Natural killer cell (primary cell): ENCODE measurements around the gene BCR. TPM values are rescaled to one million over a fixed set of nuclear protein-coding genes. Genes with fewer than 3 reads are reported as not detected.

Experiments
- ATAC-seq, 3 donors: fragments of 150-1000 bp in 2 of 3; fragments of 200-7000 bp in 1 of 3; cut with Tn5 transposase; 1 replicate in 1 of 3; 2 replicates in 2 of 3; pipeline ENCODE4 v1.10.0; 2021; ENCODE audit warnings: mild to moderate bottlenecking in 2 of 3, moderate library complexity in 2 of 3
- DNase-seq, 2 donors: peaks; one replicate each; pipeline versions ENCODE4 v3.0.0 to v3.0.0-alpha.2; 2013 to 2021; ENCODE audit warnings: mixed read lengths in 1 of 2
- H3K27ac ChIP-seq: one replicate; pipeline ENCODE4 v1.5.1; 2013; ENCODE audit warnings: mild to moderate bottlenecking, low read length
- H3K27me3 ChIP-seq: one replicate; pipeline ENCODE4 v1.6.1; 2013; ENCODE audit warnings: low read length; ENCODE audit not compliant: control insufficient read depth, insufficient read depth
- H3K36me3 ChIP-seq: one replicate; pipeline ENCODE4 v1.6.1; 2013; ENCODE audit warnings: low read length; ENCODE audit not compliant: control insufficient read depth, insufficient read depth
- H3K4me1 ChIP-seq: one replicate; pipeline ENCODE4 v1.6.1; 2013; ENCODE audit warnings: low read length; ENCODE audit not compliant: control insufficient read depth, insufficient read depth
- H3K4me3 ChIP-seq: one replicate; pipeline ENCODE4 v1.5.1; 2013; ENCODE audit warnings: low read length
- H3K9me3 ChIP-seq: one replicate; pipeline ENCODE4 v1.6.1; 2013; ENCODE audit warnings: low read length; ENCODE audit not compliant: control insufficient read depth, insufficient read depth
- H3K27ac Mint-ChIP-seq, 2 donors: one replicate each; pipeline ENCODE4 v1.8.0; 2022; ENCODE audit warnings: mild to moderate bottlenecking in 2 of 2, mixed read lengths in 2 of 2, moderate library complexity in 1 of 2
- H3K27me3 Mint-ChIP-seq, 2 donors: one replicate each; pipeline ENCODE4 v1.8.0; 2022; ENCODE audit warnings: low read depth in 2 of 2, mixed read lengths in 2 of 2
- H3K36me3 Mint-ChIP-seq: one replicate; pipeline ENCODE4 v1.8.0; 2022; ENCODE audit warnings: mixed read lengths
- H3K4me1 Mint-ChIP-seq, 2 donors: one replicate each; pipeline ENCODE4 v1.8.0; 2022; ENCODE audit warnings: mixed read lengths in 2 of 2
- H3K4me3 Mint-ChIP-seq: one replicate; pipeline ENCODE4 v1.8.0; 2022; ENCODE audit warnings: mild to moderate bottlenecking, moderate library complexity, mixed read lengths
- H3K9me3 Mint-ChIP-seq, 2 donors: one replicate each; pipeline ENCODE4 v1.8.0; 2022; ENCODE audit warnings: mixed read lengths in 2 of 2
- WGBS: methylation state at CpG from one replicate; pipeline ENCODE4 v1.1.7; 2013; ENCODE audit warnings: missing lambda C conversion rate; ENCODE audit not compliant: insufficient coverage; 5-methylcytosine and 5-hydroxymethylcytosine counted together
- intact Hi-C: fragments of 100-400 bp; cut with micrococcal nuclease; formaldehyde crosslinking; loops from one replicate; pipeline ENCODE4 v1.14.2; 2022
- total RNA-seq, 4 donors: library from RNA; stranded (reverse); fragments of 120-200 nt in 1 of 4; gene quantifications; one replicate each; pipeline versions ENCODE4 v1.2.3 to v1.2.4, GENCODE V29; 2013 to 2022
- TF ChIP-seq, protein P1 (sequence below): fragments of 200-600 bp; IDR thresholded peaks from one replicate; pipeline ENCODE4 v1.8.0; 2022; ENCODE audit warnings: antibody characterized with exemption

Gene BCR
- total RNA-seq, 3 donors from 2014 or later (not counting 1 experiment from before 2014, with no cell fraction given) = 166 to 186 (median 167) TPM

DNA sequence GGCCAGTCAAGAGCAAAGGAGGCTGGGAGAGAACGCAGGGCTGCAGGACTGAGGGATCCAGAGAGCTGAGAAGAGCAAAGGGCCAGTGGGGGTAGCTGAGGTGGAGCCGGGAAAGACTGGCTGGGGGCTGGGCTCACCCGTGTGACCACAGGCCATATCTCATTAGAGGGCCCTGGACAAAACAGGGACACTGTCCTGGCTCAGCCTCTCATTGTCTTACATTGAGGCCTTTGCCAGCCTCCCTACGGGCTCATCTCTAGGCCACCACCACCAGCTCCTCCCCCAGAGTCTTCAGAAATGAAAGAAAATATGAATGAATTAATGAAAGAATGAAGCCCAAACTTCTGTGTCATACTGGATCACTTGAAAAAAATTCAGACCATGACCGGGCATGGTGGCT, 25.8 kb upstream of the BCR start:
- ATAC-seq = no peak
- no peak for DNase-seq
- WGBS = 98% methylated on average over 4 of the region's 5 CpGs
- Histone ChIP-seq H3K36me3 (no peaks in the 10 kb centered on the region), H3K4me1 (peaks cover 23% of the 10 kb centered on the region), H3K9me3 (no peaks in the 10 kb centered on the region), H3K27ac (no peak overlapping the region), H3K27me3 (no peaks in the 10 kb centered on the region), H3K4me3 (no peak overlapping the region)
- Mint-ChIP-seq H3K27ac (no peak overlapping the region), H3K36me3 (no peaks in the 10 kb centered on the region), H3K4me3 (no peak overlapping the region), H3K9me3 (no peaks in the 10 kb centered on the region), H3K27me3 (no peaks in the 10 kb centered on the region), H3K4me1 (peaks cover 11 to 18% of the 10 kb centered on the region in 2 donors)
- TF ChIP-seq, protein P1, sequence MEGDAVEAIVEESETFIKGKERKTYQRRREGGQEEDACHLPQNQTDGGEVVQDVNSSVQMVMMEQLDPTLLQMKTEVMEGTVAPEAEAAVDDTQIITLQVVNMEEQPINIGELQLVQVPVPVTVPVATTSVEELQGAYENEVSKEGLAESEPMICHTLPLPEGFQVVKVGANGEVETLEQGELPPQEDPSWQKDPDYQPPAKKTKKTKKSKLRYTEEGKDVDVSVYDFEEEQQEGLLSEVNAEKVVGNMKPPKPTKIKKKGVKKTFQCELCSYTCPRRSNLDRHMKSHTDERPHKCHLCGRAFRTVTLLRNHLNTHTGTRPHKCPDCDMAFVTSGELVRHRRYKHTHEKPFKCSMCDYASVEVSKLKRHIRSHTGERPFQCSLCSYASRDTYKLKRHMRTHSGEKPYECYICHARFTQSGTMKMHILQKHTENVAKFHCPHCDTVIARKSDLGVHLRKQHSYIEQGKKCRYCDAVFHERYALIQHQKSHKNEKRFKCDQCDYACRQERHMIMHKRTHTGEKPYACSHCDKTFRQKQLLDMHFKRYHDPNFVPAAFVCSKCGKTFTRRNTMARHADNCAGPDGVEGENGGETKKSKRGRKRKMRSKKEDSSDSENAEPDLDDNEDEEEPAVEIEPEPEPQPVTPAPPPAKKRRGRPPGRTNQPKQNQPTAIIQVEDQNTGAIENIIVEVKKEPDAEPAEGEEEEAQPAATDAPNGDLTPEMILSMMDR = no peak
- intact Hi-C loops = no loop called here

- H3K36me3 Mint-ChIP-seq = no peaks in the 10 kb centered on the region
- H3K27ac Mint-ChIP-seq = no peak overlapping the region
- no peak overlapping the region for H3K4me3 Mint-ChIP-seq
- DNase-seq = no peak
- no peaks in the 10 kb centered on the region for H3K27me3 ChIP-seq
- H3K4me1 ChIP-seq = peaks cover 23% of the 10 kb centered on the region
- H3K4me3 ChIP-seq = no peak overlapping the region
- ATAC-seq = no peak
- H3K4me1 Mint-ChIP-seq = peaks cover 11 to 18% of the 10 kb centered on the region in 2 donors
- H3K9me3 Mint-ChIP-seq = no peaks in the 10 kb centered on the region
- WGBS = 97% methylated on average over 3 of the region's 3 CpGs
- no peaks in the 10 kb centered on the region for H3K9me3 ChIP-seq
- H3K27ac ChIP-seq = no peak overlapping the region
- intact Hi-C loops = no loop called here
- TF ChIP-seq, protein P1 = no peak
- no peaks in the 10 kb centered on the region for H3K36me3 ChIP-seq
- no peaks in the 10 kb centered on the region for H3K27me3 Mint-ChIP-seq
Observed at GRCh38 chr22:23155143-23155542, 25.2 kb upstream of the BCR start.

- H3K36me3 ChIP-seq = no peaks in the 10 kb centered on the region
- peaks cover 23% of the 10 kb centered on the region for H3K4me1 ChIP-seq
- H3K4me3 ChIP-seq = no peak overlapping the region
- H3K27ac ChIP-seq = no peak overlapping the region
- DNase-seq (no peak), ATAC-seq (no peak)
- Mint-ChIP-seq H3K27me3 (no peaks in the 10 kb centered on the region), H3K4me3 (no peak overlapping the region), H3K9me3 (no peaks in the 10 kb centered on the region), H3K27ac (peak overlapping the region in 1 of 2 donors; percentile 35), H3K36me3 (no peaks in the 10 kb centered on the region), H3K4me1 (peaks cover 11 to 18% of the 10 kb centered on the region in 2 donors)
- TF ChIP-seq, protein P1 = no peak
- H3K27me3 ChIP-seq = no peaks in the 10 kb centered on the region
- no peaks in the 10 kb centered on the region for H3K9me3 ChIP-seq
- 94% methylated on average over 9 of the region's 9 CpGs for WGBS
- intact Hi-C loops = no loop called here
Observed at GRCh38 chr22:23155831-23156230, 24.5 kb upstream of the BCR start.

DNA sequence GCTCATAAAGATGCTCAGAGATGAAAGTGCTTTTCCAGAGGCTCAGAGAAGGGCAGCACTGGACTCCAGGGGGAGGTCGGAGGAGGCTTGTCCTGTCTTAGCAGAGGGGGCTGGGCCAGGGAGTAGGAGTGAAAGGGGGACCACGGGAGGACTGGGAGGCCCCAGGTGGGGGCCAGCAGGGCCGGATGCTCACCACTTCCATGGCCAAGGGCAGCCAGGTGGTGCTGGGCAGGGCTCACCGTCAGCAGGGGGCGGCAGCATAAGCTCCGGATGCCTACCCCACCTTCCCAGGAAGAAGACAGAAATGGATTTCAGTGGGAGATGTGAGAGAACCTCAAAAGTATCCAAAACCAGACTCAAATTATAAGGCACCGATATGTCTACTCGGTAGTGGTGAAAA, 24.0 kb upstream of the BCR start:
- Histone ChIP-seq H3K9me3 (no peaks in the 10 kb centered on the region), H3K27me3 (no peaks in the 10 kb centered on the region), H3K36me3 (no peaks in the 10 kb centered on the region), H3K27ac (no peak overlapping the region), H3K4me1 (peaks cover 23% of the 10 kb centered on the region), H3K4me3 (no peak overlapping the region)
- intact Hi-C loops = no loop called here
- Mint-ChIP-seq H3K27ac (peak overlapping the region in 1 of 2 donors; percentile 35), H3K4me1 (peaks cover 11 to 18% of the 10 kb centered on the region in 2 donors), H3K36me3 (no peaks in the 10 kb centered on the region), H3K9me3 (no peaks in the 10 kb centered on the region), H3K4me3 (no peak overlapping the region), H3K27me3 (no peaks in the 10 kb centered on the region)
- 62% methylated on average over 5 of the region's 8 CpGs for WGBS
- DNase-seq (no peak), ATAC-seq (no peak)
- TF ChIP-seq, protein P1 = no peak
